Measurements from ENCODE around the gene PML.

The PML gene

GRCh38 chr15:73952171-73952912, 42.2 kb upstream of the PML start:
- Histone ChIP-seq H3K36me3 (no peaks in the 10 kb centered on the region), H3K4me3 (ENCODE audit: low read depth, low read length) (no peak overlapping the region), H3K9me3 (no peaks in the 10 kb centered on the region), H3K27me3 (no peaks in the 10 kb centered on the region), H3K4me1 (peaks cover 16% of the 10 kb centered on the region)
- DNase-seq, result no peak
- no peak for TF ChIP-seq CTCF (IDR thresholded peaks at IDR 0.05; ENCODE audit: low read depth, low read length)

GRCh38 chr15:73952913-73953750, 41.4 kb upstream of the PML start:
- no peaks in the 10 kb centered on the region for H3K9me3 ChIP-seq
- H3K4me1 ChIP-seq, result peaks cover 16% of the 10 kb centered on the region
- no peak overlapping the region for H3K4me3 ChIP-seq (ENCODE audit: low read depth, low read length)
- no peak for DNase-seq
- no peaks in the 10 kb centered on the region for H3K27me3 ChIP-seq
- TF ChIP-seq CTCF (IDR thresholded peaks at IDR 0.05; ENCODE audit: low read depth, low read length), result no peak
- H3K36me3 ChIP-seq, result no peaks in the 10 kb centered on the region

GRCh38 chr15:73954188-73955145, 40.0 kb upstream of the PML start:
- Histone ChIP-seq H3K36me3 (no peaks in the 10 kb centered on the region), H3K4me3 (ENCODE audit: low read depth, low read length) (no peak overlapping the region), H3K27me3 (no peaks in the 10 kb centered on the region), H3K4me1 (peaks cover 16% of the 10 kb centered on the region), H3K9me3 (no peaks in the 10 kb centered on the region)
- TF ChIP-seq CTCF (IDR thresholded peaks at IDR 0.05; ENCODE audit: low read depth, low read length), result no peak
- no peak for DNase-seq

GRCh38 chr15:73955326-73955725, 39.2 kb upstream of the PML start:
- no peak for TF ChIP-seq CTCF (IDR thresholded peaks at IDR 0.05; ENCODE audit: low read depth, low read length)
- DNase-seq, result no peak
- Histone ChIP-seq H3K36me3 (no peaks in the 10 kb centered on the region), H3K4me3 (ENCODE audit: low read depth, low read length) (no peak overlapping the region), H3K4me1 (peaks cover 14% of the 10 kb centered on the region), H3K27me3 (no peaks in the 10 kb centered on the region), H3K9me3 (no peaks in the 10 kb centered on the region)

- H3K36me3 ChIP-seq, result no peaks in the 10 kb centered on the region
- no peak for DNase-seq
- no peak for TF ChIP-seq CTCF (IDR thresholded peaks at IDR 0.05; ENCODE audit: low read depth, low read length)
- H3K4me3 ChIP-seq (ENCODE audit: low read depth, low read length), result no peak overlapping the region
- peaks cover 7% of the 10 kb centered on the region for H3K4me1 ChIP-seq
- no peaks in the 10 kb centered on the region for H3K9me3 ChIP-seq
- no peaks in the 10 kb centered on the region for H3K27me3 ChIP-seq
Measured at GRCh38 chr15:73955861-73956742, 38.4 kb upstream of the PML start.
